Activated CD4-positive, alpha-beta T cell treated with anti-CD3 and anti-CD28 coated beads for 4 hours (primary cell): ENCODE measurements around the gene MID1.
"Not testable (repeated sequence)": the region's sequence is repeated elsewhere in the genome, so short reads cannot be mapped to it uniquely, and the experiment has no call there.

ENCODE experiments used
- DNase-seq, 2 donors: peaks; one replicate each; pipeline ENCODE4 v3.0.0-alpha.2; 2020

The MID1 gene

GRCh38 chrX:10617186-10617998 lies 3.0 kb downstream of the MID1 start:
- no peak for DNase-seq

- DNase-seq, result no peak
Measured at GRCh38 chrX:10615931-10616774, 4.2 kb downstream of the MID1 start.

GRCh38 chrX:10612215-10612614 lies 8.2 kb downstream of the MID1 start:
- no peak for DNase-seq

- no peak for DNase-seq
Measured at GRCh38 chrX:10611441-10612090, 8.8 kb downstream of the MID1 start.

GRCh38 chrX:10608099-10608498 lies 12.3 kb downstream of the MID1 start:
- no peak for DNase-seq

- no peak for DNase-seq
Measured at GRCh38 chrX:10607233-10607632, 13.2 kb downstream of the MID1 start.

GRCh38 chrX:10603612-10604011 lies 16.8 kb downstream of the MID1 start:
- no peak for DNase-seq

- no peak for DNase-seq
Measured at GRCh38 chrX:10602646-10603045, 17.7 kb downstream of the MID1 start.

- no peak for DNase-seq
Measured at GRCh38 chrX:10600479-10600878, 19.9 kb downstream of the MID1 start.

- no peak for DNase-seq
Measured at GRCh38 chrX:10598540-10598939, 21.8 kb downstream of the MID1 start.

- DNase-seq, result no peak
Measured at GRCh38 chrX:10597871-10598270, 22.5 kb downstream of the MID1 start.

GRCh38 chrX:10591363-10592335 lies 28.7 kb downstream of the MID1 start:
- no peak for DNase-seq

GRCh38 chrX:10589787-10590186 lies 30.6 kb downstream of the MID1 start:
- not testable (repeated sequence) for DNase-seq

GRCh38 chrX:10589098-10589497 lies 31.3 kb downstream of the MID1 start:
- no peak for DNase-seq

GRCh38 chrX:10584882-10585281 lies 35.5 kb downstream of the MID1 start:
- DNase-seq, result not testable (repeated sequence)

- DNase-seq, result no peak
Measured at GRCh38 chrX:10582945-10583344, 37.4 kb downstream of the MID1 start.

- DNase-seq, result no peak
Measured at GRCh38 chrX:10582215-10582733, 38.1 kb downstream of the MID1 start.

GRCh38 chrX:10579112-10580011 lies 41.0 kb downstream of the MID1 start:
- DNase-seq, result no peak

- DNase-seq, result no peak
Measured at GRCh38 chrX:10578527-10578926, 41.9 kb downstream of the MID1 start.

- DNase-seq, result no peak
Measured at GRCh38 chrX:10577853-10578252, 42.5 kb downstream of the MID1 start.
